Body of pancreas (tissue), 4 donors: ENCODE measurements around the gene QPCTL. TPM values are rescaled to one million over a fixed set of nuclear protein-coding genes. Genes with fewer than 3 reads are reported as not detected.

ENCODE experiments used
- ATAC-seq: fragments of 150-250 bp; one replicate; pipeline ENCODE4 v1.9.1; 2016
- DNase-seq, 4 donors: peaks; one replicate each; pipeline ENCODE4 v3.0.0-alpha.2; 2019
- H3K27ac ChIP-seq, 4 donors: fragments of 200-600 bp; sonication (generic); 1 replicate in 3 of 4; 2 replicates in 1 of 4; pipeline versions ENCODE4 v1.5.1 to v1.6.1; 2016 to 2019; ENCODE audit warnings: mild to moderate bottlenecking in 1 of 4, mixed read lengths in 1 of 4, moderate library complexity in 1 of 4
- H3K27me3 ChIP-seq, 2 donors: fragments of 200-600 bp; sonication (generic); one replicate each; pipeline ENCODE4 v1.6.0; 2016; ENCODE audit warnings: mild to moderate bottlenecking in 1 of 2
- H3K36me3 ChIP-seq, 2 donors: fragments of 200-600 bp; sonication (generic); replicated peaks in 1 of 2; 2 replicates each; pipeline ENCODE4 v1.5.1; 2016; ENCODE audit warnings: low read depth in 2 of 2; ENCODE audit not compliant: insufficient read depth in 1 of 2
- H3K4me1 ChIP-seq: fragments of 200-600 bp; sonication (generic); one replicate; pipeline ENCODE4 v1.6.0; 2016
- H3K4me3 ChIP-seq, 2 donors: fragments of 200-600 bp; sonication (generic); 1 replicate in 1 of 2; 2 replicates in 1 of 2; pipeline ENCODE4 v1.5.1; 2016 to 2019
- H3K9me3 ChIP-seq, 3 donors: fragments of 200-600 bp; sonication (generic); 1 replicate in 2 of 3; 2 replicates in 1 of 3; pipeline ENCODE4 v1.5.1; 2016
- CTCF ChIP-seq, 7 experiments: fragments of 450-650 bp in 4 of 7; fragments of 200-600 bp in 3 of 7; sonication (generic) in 3 of 7; IDR thresholded peaks; one replicate each; pipeline ENCODE4 v1.5.1; 2016 to 2019; ENCODE audit warnings: antibody characterized with exemption in 7 of 7
- POLR2A ChIP-seq, 3 donors: fragments of 450-650 bp; IDR thresholded peaks; one replicate each; pipeline ENCODE4 v1.6.1; 2016; ENCODE audit warnings: antibody characterized with exemption in 3 of 3, mild to moderate bottlenecking in 2 of 3
- WGBS, 2 donors: methylation state at CpG; one replicate each; pipeline ENCODE4 v1.1.5; 2017; 5-methylcytosine and 5-hydroxymethylcytosine counted together
- intact Hi-C: fragments of 100-400 bp; cut with DNase I; formaldehyde crosslinking; loops from one replicate; pipeline ENCODE4 v1.15.1; 2023
- total RNA-seq, 2 donors: library from RNA; depleted of rRNA; stranded (reverse); fragments of >200 nt; gene quantifications; one replicate each; pipeline ENCODE4 v1.1.0, GENCODE V29; 2016

The QPCTL gene
- total RNA-seq, 2 donors from 2014 or later = 2.1 to 4.0 TPM

GRCh38 chr19:45667620-45668341 is 24.7 kb upstream of the QPCTL start, which contains the start of gene GIPR:
TSS of gene GIPR (plus strand) at chr19:45668221. CDS start at chr19:45669521, 1,300 bp downstream.
- TF ChIP-seq CTCF (IDR thresholded peaks at IDR 0.05) (no peak), POLR2A (IDR thresholded peaks at IDR 0.05) (peak in 2 of 3 donors; percentile 25 to 36)
- intact Hi-C loops = no loop called here
- WGBS, 2 donors = 6 to 18% methylated on average over 4 to 15 of the region's 15 CpGs
- no peaks in the 10 kb centered on the region for H3K27me3 ChIP-seq
- peaks cover 39% of the 10 kb centered on the region for H3K4me1 ChIP-seq
- no peaks in the 10 kb centered on the region for H3K36me3 ChIP-seq
- peak; percentile 67 to 77 (median 72) for DNase-seq
- H3K4me3 ChIP-seq = peak within 1 kb of the TSS in 1 of 2 donors; percentile 10
- peak within 1 kb of the TSS; percentile 4 to 69 (median 42) for H3K27ac ChIP-seq
- peak; percentile 27 for ATAC-seq
- H3K9me3 ChIP-seq = no peaks in the 10 kb centered on the region

GRCh38 chr19:45668342-45668871 is 24.1 kb upstream of the QPCTL start:
- DNase-seq (no peak), ATAC-seq (no peak)
- Histone ChIP-seq H3K27ac (peak overlapping the region in 3 of 4 donors; percentile 29 to 69 (median 55)), H3K36me3 (no peaks in the 10 kb centered on the region), H3K4me1 (peaks cover 39% of the 10 kb centered on the region), H3K27me3 (no peaks in the 10 kb centered on the region), H3K4me3 (peak overlapping the region in 1 of 2 donors; percentile 10), H3K9me3 (no peaks in the 10 kb centered on the region)
- 1% methylated on average over 19 of the region's 19 CpGs for WGBS, 2 donors
- TF ChIP-seq CTCF (IDR thresholded peaks at IDR 0.05) = no peak
- no peak for TF ChIP-seq POLR2A (IDR thresholded peaks at IDR 0.05)
- intact Hi-C loops = no loop called here

- Histone ChIP-seq H3K4me1 (peaks cover 39% of the 10 kb centered on the region), H3K36me3 (no peaks in the 10 kb centered on the region), H3K4me3 (no peak overlapping the region), H3K27ac (peak overlapping the region; percentile 32 to 81 (median 64)), H3K27me3 (no peaks in the 10 kb centered on the region), H3K9me3 (no peaks in the 10 kb centered on the region)
- TF ChIP-seq POLR2A (IDR thresholded peaks at IDR 0.05) (peak in 2 of 3 donors; percentile 34 to 46), CTCF (IDR thresholded peaks at IDR 0.05) (no peak)
- intact Hi-C loops = no loop called here
- DNase-seq (peak; percentile 95 to 96 (median 95)), ATAC-seq (peak; percentile 88)
- WGBS, 2 donors = 16 to 24% methylated on average over 10 to 42 of the region's 42 CpGs
Observed at GRCh38 chr19:45670670-45671453, 21.6 kb upstream of the QPCTL start.

- intact Hi-C loops = no loop called here
- TF ChIP-seq POLR2A (IDR thresholded peaks at IDR 0.05) = no peak
- no peaks in the 10 kb centered on the region for H3K27me3 ChIP-seq
- H3K4me1 ChIP-seq = peaks cover 35% of the 10 kb centered on the region
- no peaks in the 10 kb centered on the region for H3K9me3 ChIP-seq
- DNase-seq (no peak), ATAC-seq (no peak)
- no peak overlapping the region for H3K4me3 ChIP-seq
- WGBS, 2 donors = 89% methylated on average over 7 of the region's 7 CpGs
- no peaks in the 10 kb centered on the region for H3K36me3 ChIP-seq
- H3K27ac ChIP-seq = no peak overlapping the region
Observed at GRCh38 chr19:45674946-45675345, 17.5 kb upstream of the QPCTL start.

- Histone ChIP-seq H3K36me3 (no peaks in the 10 kb centered on the region), H3K9me3 (no peaks in the 10 kb centered on the region), H3K4me3 (peak overlapping the region; percentile 8 to 23), H3K27ac (peak overlapping the region; percentile 70 to 91 (median 82)), H3K4me1 (peaks cover 33% of the 10 kb centered on the region), H3K27me3 (no peaks in the 10 kb centered on the region)
- peak; percentile 6 for ATAC-seq
- TF ChIP-seq POLR2A (IDR thresholded peaks at IDR 0.05) (peak in 2 of 3 donors; percentile 20 to 23), CTCF (IDR thresholded peaks at IDR 0.05) (no peak)
- 5 to 11% methylated on average over 3 to 28 of the region's 28 CpGs for WGBS, 2 donors
- peak; percentile 57 to 64 (median 60) for DNase-seq
- intact Hi-C loops = no loop called here
Observed at GRCh38 chr19:45676851-45677263, 15.6 kb upstream of the QPCTL start.
